Thyroid gland (tissue), 4 donors: ENCODE results near the gene KCNJ5.

Source experiments
- CTCF ChIP-seq, 6 experiments: fragments of 200-600 bp in 3 of 6; fragments of 450-650 bp in 3 of 6; sonication (generic) in 3 of 6; IDR thresholded peaks; one replicate each; pipeline ENCODE4 v1.5.1; 2016 to 2019; ENCODE audit warnings: antibody characterized with exemption in 6 of 6, mild to moderate bottlenecking in 2 of 6, inconsistent platforms in 1 of 6, moderate library complexity in 1 of 6
- POLR2A ChIP-seq, 2 donors: fragments of 450-650 bp; IDR thresholded peaks; one replicate each; pipeline ENCODE4 v1.6.1; 2017; ENCODE audit warnings: antibody characterized with exemption in 2 of 2, mild to moderate bottlenecking in 2 of 2, moderate library complexity in 1 of 2

DNA sequence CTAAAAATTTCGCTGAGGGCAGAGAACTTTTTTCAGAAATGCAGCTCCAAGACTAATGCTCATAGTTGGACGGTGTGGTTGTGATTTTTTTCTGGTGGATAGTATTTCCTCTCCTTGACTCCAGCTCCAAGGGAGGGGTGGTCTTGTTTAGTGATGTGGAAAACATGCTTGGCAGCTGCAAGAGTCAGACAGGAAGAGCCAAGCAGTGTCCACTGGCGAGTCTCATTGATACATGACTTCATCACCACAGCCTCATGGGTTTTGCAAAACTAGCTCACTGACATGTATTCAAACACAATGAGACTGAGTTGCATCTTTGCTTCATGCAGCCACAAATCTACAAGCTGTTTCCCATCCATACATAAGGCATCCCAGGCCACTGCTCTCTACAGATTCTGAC lies 16.7 kb upstream of the KCNJ5 start:
- TF ChIP-seq CTCF (IDR thresholded peaks at IDR 0.05) (no peak), POLR2A (IDR thresholded peaks at IDR 0.05) (no peak)
